DMS79 (cell line): Measurements from ENCODE around the gene HTATSF1.

Source experiments
- DNase-seq: peaks from one replicate; lab custom pipeline; 2025; lab: John Stamatoyannopoulos, UW

HTATSF1 gene

GRCh38 chrX:136497556-136498052 is at the start of gene HTATSF1:
HTATSF1 (plus strand) TSS chrX:136497592; CDS start chrX:136497685, 93 bp downstream.
- peak; percentile 39 for DNase-seq

GRCh38 chrX:136447968-136448367 is 49.4 kb upstream of the HTATSF1 start:
- no peak for DNase-seq

GRCh38 chrX:136450050-136450830 is 47.2 kb upstream of the HTATSF1 start:
- no peak for DNase-seq

- no peak for DNase-seq
Measured at GRCh38 chrX:136452614-136453013, 44.8 kb upstream of the HTATSF1 start.

GRCh38 chrX:136453114-136453513 is 44.3 kb upstream of the HTATSF1 start:
- no peak for DNase-seq

GRCh38 chrX:136453771-136454170 is 43.6 kb upstream of the HTATSF1 start:
- peak; percentile 3 for DNase-seq

- DNase-seq, result no peak
Measured at GRCh38 chrX:136456133-136456532, 41.3 kb upstream of the HTATSF1 start.

- DNase-seq, result peak; percentile 11
Measured at GRCh38 chrX:136457303-136457917, 40.0 kb upstream of the HTATSF1 start.

- no peak for DNase-seq
Measured at GRCh38 chrX:136464589-136464988, 32.8 kb upstream of the HTATSF1 start.

- DNase-seq, result no peak
Measured at GRCh38 chrX:136467303-136467702, 30.1 kb upstream of the HTATSF1 start.

GRCh38 chrX:136468391-136469103 is 28.8 kb upstream of the HTATSF1 start:
- no peak for DNase-seq

GRCh38 chrX:136473663-136474062 is 23.7 kb upstream of the HTATSF1 start:
- no peak for DNase-seq

GRCh38 chrX:136475236-136475635 is 22.2 kb upstream of the HTATSF1 start:
- DNase-seq, result no peak

- DNase-seq, result peak; percentile 15
Measured at GRCh38 chrX:136476501-136476900, 20.9 kb upstream of the HTATSF1 start.

GRCh38 chrX:136477026-136477425 is 20.4 kb upstream of the HTATSF1 start:
- DNase-seq, result no peak

GRCh38 chrX:136480383-136480782 is 17.0 kb upstream of the HTATSF1 start:
- peak; percentile 10 for DNase-seq

- no peak for DNase-seq
Measured at GRCh38 chrX:136487647-136488046, 9.7 kb upstream of the HTATSF1 start, which contains the start of gene BRS3. BRS3 (plus strand) TSS chrX:136487947; CDS start chrX:136488115, 168 bp downstream.

GRCh38 chrX:136488706-136489105 is 8.7 kb upstream of the HTATSF1 start:
- no peak for DNase-seq

GRCh38 chrX:136491832-136492231 is 5.6 kb upstream of the HTATSF1 start:
- DNase-seq, result no peak

GRCh38 chrX:136493011-136493410 is 4.4 kb upstream of the HTATSF1 start:
- no peak for DNase-seq

GRCh38 chrX:136495043-136495442 is 2.3 kb upstream of the HTATSF1 start:
- DNase-seq, result no peak

GRCh38 chrX:136496186-136496763 is 1.1 kb upstream of the HTATSF1 start:
- DNase-seq, result no peak
